KOPT-K1 (cell line): Measurements from ENCODE around the gene KCNC4.

Source experiments
- H3K27ac ChIP-seq: fragments of 200-600 bp; sonication (generic); 2 replicates; pipeline ENCODE4 v1.5.1; 2016; ENCODE audit warnings: antibody characterized with exemption, mild to moderate bottlenecking, low read depth, low read length; ENCODE audit not compliant: poor library complexity, severe bottlenecking
- H3K36me3 ChIP-seq: fragments of 200-600 bp; sonication (generic); 2 replicates; pipeline ENCODE4 v1.5.1; 2017; ENCODE audit warnings: antibody characterized with exemption, mild to moderate bottlenecking, low read length, moderate library complexity; ENCODE audit not compliant: insufficient read depth
- H3K9me3 ChIP-seq: fragments of 200-600 bp; sonication (generic); 2 replicates; pipeline ENCODE4 v1.5.1; 2017; ENCODE audit warnings: antibody characterized with exemption, low read length, mild to moderate bottlenecking; ENCODE audit not compliant: insufficient read depth, poor library complexity, severe bottlenecking

KCNC4 gene

GRCh38 chr1:110214454-110215404, 4.6 kb downstream of the KCNC4 start:
- H3K27ac ChIP-seq: no peak overlapping the region
- peaks cover 5% of the 10 kb centered on the region; the same call in 1 of the 2 replicates for H3K36me3 ChIP-seq
- no peaks in the 10 kb centered on the region for H3K9me3 ChIP-seq

DNA sequence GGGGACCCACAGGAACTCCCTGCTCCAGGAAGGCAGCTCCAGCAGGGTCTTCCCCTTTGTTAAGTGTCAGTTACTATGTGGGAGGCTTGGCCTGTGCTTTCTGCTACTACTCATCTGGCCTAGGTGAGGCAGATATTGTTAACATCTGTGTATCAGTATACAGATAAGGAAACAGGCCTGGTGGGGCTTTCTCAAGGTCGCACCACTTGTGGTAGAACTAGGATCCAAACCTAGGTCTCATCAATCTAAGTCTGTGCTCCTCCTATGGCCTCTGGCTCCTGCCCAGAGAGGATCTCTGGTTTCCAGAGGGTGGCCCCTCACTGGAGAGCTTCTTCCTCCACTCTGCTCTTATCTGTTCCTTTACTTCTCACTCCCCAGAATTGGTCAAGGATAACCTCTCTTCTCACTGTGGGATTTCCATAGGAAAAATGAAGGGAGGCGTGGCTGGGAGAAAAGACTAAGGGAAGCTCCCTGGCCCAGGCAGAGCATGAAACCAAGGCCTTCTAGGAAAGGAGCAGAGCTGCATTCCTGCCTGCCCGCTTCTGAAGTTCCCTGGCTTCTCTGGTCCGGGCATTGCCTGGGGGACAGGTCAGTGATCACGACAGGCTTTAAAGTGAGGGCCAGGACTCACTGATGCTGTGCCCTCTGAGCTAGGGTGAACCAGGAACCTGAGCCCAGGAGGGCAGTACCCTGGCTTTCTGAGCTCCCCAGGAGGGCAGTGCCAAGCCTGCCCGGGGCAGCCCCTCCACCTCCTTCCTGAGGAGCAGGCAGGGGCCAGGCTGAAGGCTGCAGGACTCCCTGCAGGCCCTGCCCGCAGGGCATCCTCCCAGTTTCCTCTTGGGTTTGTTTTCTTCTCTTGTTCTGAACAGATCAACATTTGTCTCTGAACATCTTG, 5.8 kb downstream of the KCNC4 start:
- Histone ChIP-seq H3K9me3 (no peaks in the 10 kb centered on the region), H3K27ac (no peak overlapping the region), H3K36me3 (peaks cover 5% of the 10 kb centered on the region; the same call in 1 of the 2 replicates)

GRCh38 chr1:110216844-110217444, 6.8 kb downstream of the KCNC4 start:
- Histone ChIP-seq H3K9me3 (no peaks in the 10 kb centered on the region), H3K27ac (no peak overlapping the region), H3K36me3 (peaks cover 5% of the 10 kb centered on the region; the same call in 1 of the 2 replicates)

DNA sequence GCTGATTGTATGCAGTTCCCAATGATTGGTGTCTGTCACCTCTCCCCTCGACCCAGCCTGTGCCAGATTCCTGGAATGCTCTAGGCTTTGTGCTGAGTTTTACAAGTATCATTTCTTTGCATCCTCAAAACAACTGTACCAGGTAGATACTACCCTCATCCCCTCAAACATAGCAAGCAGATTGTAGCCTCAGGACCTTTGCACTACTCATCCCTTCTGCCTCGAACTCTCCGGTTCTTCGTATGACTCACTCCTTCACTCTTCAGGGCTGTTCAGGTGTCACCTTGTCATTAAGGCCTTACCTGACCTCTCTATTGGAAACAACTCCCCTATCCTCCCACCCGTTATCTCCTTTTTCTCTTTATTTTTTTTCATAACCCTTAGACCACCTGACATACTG, 8.0 kb downstream of the KCNC4 start:
- peaks cover 5% of the 10 kb centered on the region; the same call in 1 of the 2 replicates for H3K36me3 ChIP-seq
- H3K9me3 ChIP-seq: no peaks in the 10 kb centered on the region
- no peak overlapping the region for H3K27ac ChIP-seq

DNA sequence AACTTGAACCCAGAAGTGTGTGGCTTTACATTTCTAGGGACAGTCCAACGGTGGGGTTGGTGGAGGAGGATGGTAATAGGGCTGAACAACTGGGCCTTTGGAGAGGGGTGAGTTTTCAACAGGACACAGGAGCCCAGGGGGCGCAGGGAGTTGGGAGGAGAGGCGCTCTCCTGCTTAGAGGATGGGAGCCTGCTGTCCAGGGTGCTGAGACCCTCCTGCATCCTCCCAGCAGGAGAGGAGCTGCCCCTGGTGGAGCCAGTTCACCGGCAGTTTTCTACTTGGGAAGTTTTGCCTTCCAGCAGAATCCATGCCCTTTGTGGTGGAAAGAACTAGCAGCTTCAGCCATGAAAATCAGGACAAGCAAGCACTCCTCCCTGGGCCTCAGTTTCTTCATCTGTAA, 8.6 kb downstream of the KCNC4 start:
- Histone ChIP-seq H3K36me3 (peaks cover 10% of the 10 kb centered on the region; the same call in 1 of the 2 replicates), H3K9me3 (no peaks in the 10 kb centered on the region), H3K27ac (no peak overlapping the region)

- peaks cover 14% of the 10 kb centered on the region; the same call in 1 of the 2 replicates for H3K36me3 ChIP-seq
- H3K9me3 ChIP-seq: no peaks in the 10 kb centered on the region
- no peak overlapping the region for H3K27ac ChIP-seq
Measured at GRCh38 chr1:110220324-110220723, 10.2 kb downstream of the KCNC4 start.

DNA sequence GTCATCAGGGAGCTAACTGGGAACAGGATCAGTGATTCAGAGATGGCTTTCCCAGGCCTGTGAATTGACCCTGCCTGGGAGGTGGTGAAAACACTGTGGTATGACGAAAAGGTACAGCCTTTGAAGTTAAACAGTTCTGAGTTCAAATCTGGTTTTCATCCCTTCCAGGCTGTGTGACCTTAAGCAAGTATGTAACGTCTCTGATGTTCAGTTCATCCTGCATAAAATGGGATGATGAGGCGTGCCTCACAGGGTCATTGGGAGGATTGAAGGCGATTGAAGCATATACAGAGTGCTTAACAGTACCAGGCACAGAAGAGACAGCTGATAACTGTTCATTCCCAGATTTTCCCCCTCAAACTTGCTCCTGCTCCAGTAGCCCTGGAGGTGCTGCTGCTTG, 11.0 kb downstream of the KCNC4 start:
- H3K36me3 ChIP-seq: peaks cover 8% of the 10 kb centered on the region; the same call in 1 of the 2 replicates
- H3K9me3 ChIP-seq: no peaks in the 10 kb centered on the region
- no peak overlapping the region for H3K27ac ChIP-seq

DNA sequence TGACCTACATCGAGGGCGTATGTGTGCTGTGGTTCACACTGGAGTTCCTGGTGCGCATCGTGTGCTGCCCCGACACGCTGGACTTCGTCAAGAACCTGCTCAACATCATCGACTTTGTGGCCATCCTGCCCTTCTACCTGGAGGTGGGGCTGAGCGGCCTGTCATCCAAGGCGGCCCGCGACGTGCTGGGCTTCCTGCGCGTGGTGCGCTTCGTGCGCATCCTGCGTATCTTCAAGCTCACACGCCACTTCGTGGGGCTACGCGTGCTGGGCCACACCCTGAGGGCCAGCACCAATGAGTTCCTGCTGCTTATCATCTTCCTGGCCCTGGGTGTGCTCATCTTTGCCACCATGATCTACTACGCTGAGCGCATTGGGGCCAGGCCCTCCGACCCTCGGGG, 13.0 kb downstream of the KCNC4 start:
- H3K36me3 ChIP-seq: peaks cover 8% of the 10 kb centered on the region; the same call in 1 of the 2 replicates
- no peaks in the 10 kb centered on the region for H3K9me3 ChIP-seq
- H3K27ac ChIP-seq: no peak overlapping the region

GRCh38 chr1:110223581-110223980, 13.5 kb downstream of the KCNC4 start:
- Histone ChIP-seq H3K9me3 (no peaks in the 10 kb centered on the region), H3K36me3 (peaks cover 8% of the 10 kb centered on the region; the same call in 1 of the 2 replicates), H3K27ac (no peak overlapping the region)

DNA sequence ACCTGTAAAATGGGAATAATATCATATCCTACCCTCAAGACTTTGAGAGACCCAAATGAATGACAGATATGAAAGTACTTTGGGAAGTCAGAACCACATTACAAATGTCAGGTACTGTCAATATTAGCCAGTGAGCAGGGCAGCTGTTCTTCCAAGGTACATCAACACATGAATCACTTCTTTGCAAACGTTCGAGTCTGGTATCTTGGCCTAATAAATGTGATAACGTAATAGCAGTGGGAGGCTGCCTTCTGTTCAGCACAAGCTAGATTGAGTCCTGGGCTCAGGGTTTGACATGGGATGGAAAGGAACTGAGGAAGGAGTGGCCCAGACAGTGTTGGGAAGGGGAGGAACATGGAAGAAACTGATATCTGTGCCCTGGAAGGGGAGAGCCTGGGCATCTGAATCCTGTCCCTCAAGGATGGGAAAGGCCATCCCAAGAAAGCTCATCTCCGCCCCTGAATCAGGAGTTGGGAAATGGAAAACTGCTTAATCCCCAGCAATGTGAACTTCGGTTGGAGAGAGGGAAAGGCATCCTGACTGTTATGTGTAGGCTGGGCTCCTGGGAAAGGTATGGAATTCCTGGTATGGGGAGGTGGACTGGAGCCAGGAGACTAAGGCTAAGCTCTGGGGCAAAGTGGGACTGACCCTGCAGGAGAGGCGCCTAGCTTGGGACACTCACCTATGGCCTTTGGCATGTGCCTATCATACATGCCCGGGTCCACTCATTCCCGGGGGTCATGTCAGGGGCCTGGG, 14.3 kb downstream of the KCNC4 start:
- peaks cover 8% of the 10 kb centered on the region; the same call in 1 of the 2 replicates for H3K36me3 ChIP-seq
- H3K27ac ChIP-seq: no peak overlapping the region
- H3K9me3 ChIP-seq: no peaks in the 10 kb centered on the region

DNA sequence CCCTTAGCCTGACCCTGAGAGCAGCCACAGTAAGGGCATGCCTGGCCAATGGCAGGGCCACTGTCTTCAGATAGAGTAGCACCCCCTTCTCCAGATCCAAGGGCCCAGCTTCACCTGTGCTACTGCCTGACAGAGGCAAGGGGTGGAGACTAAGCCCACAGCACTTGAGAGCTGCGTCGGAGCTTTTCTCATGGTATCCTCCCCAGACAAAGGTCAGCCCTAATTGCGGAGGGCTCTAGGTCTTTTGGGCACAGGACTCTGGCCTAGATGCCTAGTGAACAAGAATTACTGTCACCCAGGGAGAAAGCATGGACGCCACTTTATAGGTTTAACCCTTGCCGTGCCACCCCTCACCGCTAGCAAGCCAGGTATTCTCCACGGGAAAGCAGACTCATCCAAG, 15.1 kb downstream of the KCNC4 start:
- Histone ChIP-seq H3K9me3 (no peaks in the 10 kb centered on the region), H3K27ac (no peak overlapping the region), H3K36me3 (peaks cover 8% of the 10 kb centered on the region; the same call in 1 of the 2 replicates)

GRCh38 chr1:110225756-110226404, 15.8 kb downstream of the KCNC4 start:
- Histone ChIP-seq H3K36me3 (peaks cover 8% of the 10 kb centered on the region; the same call in 1 of the 2 replicates), H3K9me3 (no peaks in the 10 kb centered on the region), H3K27ac (no peak overlapping the region)

DNA sequence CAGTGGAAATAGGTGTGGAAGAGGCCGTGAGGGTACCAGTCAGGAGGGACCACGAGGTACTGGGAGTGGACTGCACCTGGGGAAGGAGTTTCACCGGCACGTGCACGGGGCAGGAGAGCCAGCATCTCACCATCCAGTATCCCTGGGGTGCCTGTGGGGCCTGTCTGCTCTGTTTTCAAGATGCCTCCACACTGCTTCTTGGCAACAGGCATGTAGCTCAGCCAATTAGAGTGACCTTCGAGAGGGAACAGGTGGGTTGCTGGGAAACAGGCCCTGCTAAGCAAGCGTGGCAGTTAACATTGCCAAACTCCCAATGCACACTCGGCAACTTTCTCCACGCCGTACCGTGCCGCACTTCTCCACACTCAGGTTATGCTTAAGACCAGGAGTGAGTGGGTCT, 17.7 kb downstream of the KCNC4 start:
- H3K9me3 ChIP-seq: no peaks in the 10 kb centered on the region
- no peak overlapping the region for H3K27ac ChIP-seq
- peaks cover 8% of the 10 kb centered on the region; the same call in 1 of the 2 replicates for H3K36me3 ChIP-seq

- no peaks in the 10 kb centered on the region for H3K9me3 ChIP-seq
- H3K27ac ChIP-seq: no peak overlapping the region
- peaks cover 7% of the 10 kb centered on the region; the same call in 1 of the 2 replicates for H3K36me3 ChIP-seq
Measured at GRCh38 chr1:110228381-110228780, 18.3 kb downstream of the KCNC4 start.
